OCI-LY3 (cell line): Measurements from ENCODE around the gene MZF1.
A peak's percentile ranks its signal among the peaks of the same experiment; 100 is the strongest.

ENCODE experiments used
- H2AFZ ChIP-seq: fragments of 200-600, 300-600 bp; shearing (Covaris generic); 2 replicates; pipeline ENCODE4 v1.6.0; 2014; ENCODE audit warnings: antibody characterized with exemption, low read depth, low read length
- H3K27ac ChIP-seq: fragments of 200-600, 300-600 bp; sonication (generic); 2 replicates; pipeline ENCODE4 v1.5.1; 2014; ENCODE audit warnings: mild to moderate bottlenecking, low read length, moderate library complexity, mixed read lengths
- H3K27me3 ChIP-seq: fragments of 200-600, 300-600 bp; sonication (generic); 2 replicates; pipeline ENCODE4 v1.6.1; 2014; ENCODE audit warnings: low read depth, low read length, mixed read lengths
- H3K36me3 ChIP-seq: fragments of 200-600, 300-600 bp; sonication (generic); replicated peaks from 2 replicates; pipeline ENCODE3; 2014; ENCODE audit warnings: low read depth, low read length, mixed read lengths
- H3K4me1 ChIP-seq: fragments of 300-600, 200-600 bp; sonication (generic); 2 replicates; pipeline ENCODE4 v1.6.1; 2014; ENCODE audit warnings: low read length, mixed read lengths
- H3K4me2 ChIP-seq: fragments of 200-600, 300-600 bp; sonication (generic); 2 replicates; pipeline ENCODE4 v1.6.1; 2014; ENCODE audit warnings: low read length, mixed read lengths
- H3K4me3 ChIP-seq: fragments of 300-600, 200-600 bp; sonication (generic); 2 replicates; pipeline ENCODE4 v1.5.1; 2014; ENCODE audit warnings: antibody characterized with exemption, mild to moderate bottlenecking, low read length, moderate library complexity
- H3K79me2 ChIP-seq: fragments of 300-600, 200-600 bp; shearing (Covaris generic); 2 replicates; pipeline ENCODE4 v1.6.1; 2014; ENCODE audit warnings: mild to moderate bottlenecking, low read length, mixed read lengths
- H3K9ac ChIP-seq: fragments of 300-600, 200-600 bp; shearing (Covaris generic); 2 replicates; pipeline ENCODE4 v1.6.0; 2014; ENCODE audit warnings: mild to moderate bottlenecking, low read length, moderate library complexity
- H3K9me3 ChIP-seq: fragments of 200-600, 300-600 bp; shearing (Covaris generic); 2 replicates; pipeline ENCODE4 v1.6.1; 2014; ENCODE audit warnings: low read length, mixed read lengths; ENCODE audit not compliant: insufficient read depth
- H4K20me1 ChIP-seq: fragments of 200-600, 300-600 bp; sonication (generic); 2 replicates; pipeline ENCODE4 v1.6.1; 2016; ENCODE audit warnings: low read length, mixed read lengths; ENCODE audit not compliant: insufficient read depth
- EZH2phosphoT487 ChIP-seq: fragments of 200-600 bp; shearing (Covaris generic); IDR thresholded peaks from 2 replicates; pipeline ENCODE4 v1.6.1; 2018; ENCODE audit warnings: antibody characterized with exemption, mixed run types, low read depth
- TF ChIP-seq, protein P1 (sequence below): fragments of 200-600, 300-600 bp; sonication (generic); IDR thresholded peaks from 2 replicates; pipeline ENCODE4 v1.5.1; 2014; ENCODE audit warnings: antibody characterized with exemption, low read length, low read depth

Gene MZF1

DNA sequence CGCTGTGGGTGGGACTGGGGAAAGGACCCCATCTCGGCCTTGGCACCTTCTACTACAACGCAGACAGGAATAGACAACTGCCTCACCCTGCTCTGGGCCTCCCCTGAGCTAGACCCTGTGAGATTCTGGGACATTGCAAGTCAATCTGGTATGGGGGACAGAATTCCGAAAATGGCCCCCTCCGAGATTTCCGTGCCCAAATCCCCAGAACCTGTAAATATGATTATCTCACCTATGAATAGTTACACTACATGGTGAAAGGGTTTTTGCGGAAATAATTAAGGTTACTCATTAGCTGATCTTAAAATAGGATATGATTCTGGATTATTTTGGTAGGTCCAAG lies 52.9 kb downstream of the MZF1 start:
- no peak for TF ChIP-seq EZH2phosphoT487
- TF ChIP-seq, protein P1, sequence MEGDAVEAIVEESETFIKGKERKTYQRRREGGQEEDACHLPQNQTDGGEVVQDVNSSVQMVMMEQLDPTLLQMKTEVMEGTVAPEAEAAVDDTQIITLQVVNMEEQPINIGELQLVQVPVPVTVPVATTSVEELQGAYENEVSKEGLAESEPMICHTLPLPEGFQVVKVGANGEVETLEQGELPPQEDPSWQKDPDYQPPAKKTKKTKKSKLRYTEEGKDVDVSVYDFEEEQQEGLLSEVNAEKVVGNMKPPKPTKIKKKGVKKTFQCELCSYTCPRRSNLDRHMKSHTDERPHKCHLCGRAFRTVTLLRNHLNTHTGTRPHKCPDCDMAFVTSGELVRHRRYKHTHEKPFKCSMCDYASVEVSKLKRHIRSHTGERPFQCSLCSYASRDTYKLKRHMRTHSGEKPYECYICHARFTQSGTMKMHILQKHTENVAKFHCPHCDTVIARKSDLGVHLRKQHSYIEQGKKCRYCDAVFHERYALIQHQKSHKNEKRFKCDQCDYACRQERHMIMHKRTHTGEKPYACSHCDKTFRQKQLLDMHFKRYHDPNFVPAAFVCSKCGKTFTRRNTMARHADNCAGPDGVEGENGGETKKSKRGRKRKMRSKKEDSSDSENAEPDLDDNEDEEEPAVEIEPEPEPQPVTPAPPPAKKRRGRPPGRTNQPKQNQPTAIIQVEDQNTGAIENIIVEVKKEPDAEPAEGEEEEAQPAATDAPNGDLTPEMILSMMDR = no peak
- Histone ChIP-seq H3K4me1 (peaks cover 13% of the 10 kb centered on the region), H3K79me2 (peaks cover 42% of the 10 kb centered on the region), H2AFZ (peak overlapping the region; percentile 28; the same call in 1 of the 2 replicates), H3K4me2 (peak overlapping the region; percentile 92), H4K20me1 (no peaks in the 10 kb centered on the region), H3K36me3 (peaks cover 14% of the 10 kb centered on the region), H3K4me3 (peak overlapping the region; percentile 89), H3K9ac (peak overlapping the region; percentile 97), H3K27ac (peak overlapping the region; percentile 90), H3K27me3 (no peaks in the 10 kb centered on the region), H3K9me3 (no peaks in the 10 kb centered on the region)

DNA sequence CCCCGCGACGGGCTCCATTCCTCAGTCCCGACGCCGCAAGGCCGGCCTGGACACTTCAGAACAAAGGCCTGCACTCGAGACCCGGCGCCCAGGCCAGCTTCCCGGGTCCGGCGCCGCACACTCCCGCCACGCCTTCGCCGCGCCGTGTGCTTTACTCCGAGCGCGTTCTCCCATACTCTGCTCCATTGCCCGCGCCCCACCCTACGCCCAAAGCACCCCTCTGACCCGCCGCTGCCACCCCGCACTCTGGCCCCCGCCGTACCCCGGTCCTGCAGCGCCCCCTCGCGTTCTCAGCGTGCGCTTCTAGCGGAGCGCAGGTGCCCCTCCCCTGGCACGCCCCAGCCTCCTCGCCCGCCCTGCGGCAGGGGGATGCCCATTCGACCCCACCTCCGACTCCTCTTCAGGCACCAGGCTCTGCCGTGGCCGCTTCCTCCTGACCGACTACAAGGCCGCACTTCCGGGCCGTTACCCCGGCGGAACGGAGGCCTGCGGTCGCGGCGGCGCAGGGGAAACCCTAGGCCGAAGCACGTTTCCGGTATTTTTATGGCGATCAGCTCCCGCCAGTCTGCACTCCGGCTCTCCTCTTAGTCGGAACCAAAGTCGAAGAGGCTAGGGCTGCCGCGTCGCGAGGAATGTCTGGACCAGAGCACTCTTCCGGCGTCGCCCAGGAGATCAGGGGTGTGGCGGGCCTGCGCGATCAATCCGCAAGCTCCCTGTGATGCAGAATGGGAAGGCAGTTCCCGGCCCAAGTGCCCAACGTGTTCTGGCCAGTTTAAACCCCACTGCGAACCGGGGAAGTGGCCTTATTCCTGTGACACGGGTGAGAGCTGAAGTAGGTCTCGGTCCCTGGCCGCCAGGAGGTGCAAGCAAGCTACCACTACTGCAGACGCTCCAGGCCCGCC lies 53.5 kb downstream of the MZF1 start, which contains the start of gene ZBTB45:
Gene ZBTB45 (minus strand): TSS at position 456 of the 902 bp plus-strand sequence. CDS start 2,137 bp downstream, outside the sequence.
- peaks cover 47% of the 10 kb centered on the region for H3K79me2 ChIP-seq
- H3K4me1 ChIP-seq = peaks cover 16% of the 10 kb centered on the region
- H3K36me3 ChIP-seq = peaks cover 16% of the 10 kb centered on the region
- H3K27me3 ChIP-seq = no peaks in the 10 kb centered on the region
- no peaks in the 10 kb centered on the region for H3K9me3 ChIP-seq
- TF ChIP-seq EZH2phosphoT487 = no peak
- TF ChIP-seq, protein P1 = peak; percentile 95
- H3K4me3 ChIP-seq = peak within 1 kb of the TSS; percentile 89
- no peaks in the 10 kb centered on the region for H4K20me1 ChIP-seq
- peak within 1 kb of the TSS; percentile 92 for H3K4me2 ChIP-seq
- peak within 1 kb of the TSS; percentile 48; the same call in 1 of the 2 replicates for H2AFZ ChIP-seq
- peak within 1 kb of the TSS; percentile 90 for H3K27ac ChIP-seq
- peak within 1 kb of the TSS; percentile 97 for H3K9ac ChIP-seq

DNA sequence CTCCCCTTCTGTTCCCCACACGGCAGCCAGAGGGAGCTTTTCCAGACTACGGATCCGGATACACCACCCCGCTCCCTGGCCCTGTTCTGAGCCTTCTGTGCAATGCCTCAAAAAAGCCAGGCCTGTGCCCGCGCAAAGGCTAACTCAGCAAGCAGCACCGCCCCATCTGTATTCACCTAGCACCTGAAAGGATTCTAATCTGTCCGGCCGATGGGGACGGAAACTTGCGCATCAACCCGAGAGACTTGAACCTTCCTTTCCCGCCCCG lies 54.1 kb downstream of the MZF1 start:
- H3K4me3 ChIP-seq = peak overlapping the region; percentile 89
- peak overlapping the region; percentile 92 for H3K4me2 ChIP-seq
- peak overlapping the region; percentile 48; the same call in 1 of the 2 replicates for H2AFZ ChIP-seq
- H3K27ac ChIP-seq = peak overlapping the region; percentile 90
- H3K9ac ChIP-seq = peak overlapping the region; percentile 97
- H3K4me1 ChIP-seq = peaks cover 17% of the 10 kb centered on the region
- H3K27me3 ChIP-seq = no peaks in the 10 kb centered on the region
- H3K36me3 ChIP-seq = peaks cover 19% of the 10 kb centered on the region
- no peaks in the 10 kb centered on the region for H4K20me1 ChIP-seq
- H3K9me3 ChIP-seq = no peaks in the 10 kb centered on the region
- TF ChIP-seq, protein P1 = no peak
- TF ChIP-seq EZH2phosphoT487 = no peak
- peaks cover 51% of the 10 kb centered on the region for H3K79me2 ChIP-seq

DNA sequence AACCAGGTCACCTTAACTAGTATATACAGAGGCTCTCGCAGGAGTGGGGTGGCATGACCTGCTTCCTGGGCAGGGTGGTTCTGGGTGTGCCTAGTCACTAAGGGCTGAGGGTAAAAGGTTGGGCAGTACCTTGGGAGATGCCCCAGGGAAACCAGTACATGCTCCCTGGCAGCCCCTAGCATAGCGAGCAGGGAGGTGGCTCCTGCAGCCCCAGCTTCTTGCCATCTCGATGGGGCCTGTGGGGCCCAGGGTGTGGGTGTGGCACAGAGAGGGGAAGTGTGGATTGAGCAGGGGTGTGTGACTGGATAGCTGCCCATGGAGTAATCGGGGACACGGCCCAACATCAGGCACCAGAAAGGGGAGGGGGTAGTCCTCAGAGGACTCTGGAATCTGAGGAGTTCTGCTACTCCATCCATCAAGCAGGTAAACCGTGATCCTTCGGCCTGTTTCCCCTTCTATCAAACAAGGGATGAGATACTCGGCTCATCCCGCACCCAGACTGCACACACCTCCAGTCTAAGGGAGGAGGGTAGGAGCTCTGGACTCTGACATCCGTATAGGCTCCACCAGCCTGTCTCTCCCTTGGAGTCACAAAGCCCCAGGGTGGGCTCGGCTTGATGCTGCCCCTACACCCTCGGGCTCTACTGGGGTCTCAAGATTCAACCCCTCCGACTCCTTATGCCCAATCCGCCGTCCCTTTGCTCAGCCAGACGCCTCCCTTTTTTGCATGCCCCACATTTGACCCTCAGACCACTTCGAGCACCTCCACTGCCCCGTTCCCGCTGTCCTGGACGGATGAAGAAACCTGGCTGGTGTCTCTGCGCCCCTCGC lies 54.7 kb downstream of the MZF1 start:
- H3K79me2 ChIP-seq = peaks cover 51% of the 10 kb centered on the region
- no peaks in the 10 kb centered on the region for H3K27me3 ChIP-seq
- H3K4me2 ChIP-seq = peak overlapping the region; percentile 92
- H4K20me1 ChIP-seq = no peaks in the 10 kb centered on the region
- H3K4me1 ChIP-seq = peaks cover 20% of the 10 kb centered on the region
- no peak for TF ChIP-seq EZH2phosphoT487
- TF ChIP-seq, protein P1 = peak; percentile 32; the same call in 1 of the 2 replicates
- H3K36me3 ChIP-seq = peaks cover 19% of the 10 kb centered on the region
- peak overlapping the region; percentile 97 for H3K9ac ChIP-seq
- H3K9me3 ChIP-seq = no peaks in the 10 kb centered on the region
- peak overlapping the region; percentile 89 for H3K4me3 ChIP-seq
- peak overlapping the region; percentile 90 for H3K27ac ChIP-seq
- H2AFZ ChIP-seq = no peak overlapping the region
